Neural progenitor cell (in vitro differentiated cells): ENCODE results near the gene SIDT2. TPM values are rescaled to one million over a fixed set of nuclear protein-coding genes. Genes with fewer than 3 reads are reported as not detected.

Source experiments
- DNase-seq: peaks from one replicate; pipeline ENCODE4 v3.0.0-alpha.2; 2016; ENCODE audit warnings: low spot score
- H2AFZ ChIP-seq: fragments of 200-600 bp; sonication (generic); replicated peaks from 2 replicates; pipeline ENCODE4 v1.6.1; 2016; ENCODE audit warnings: antibody characterized with exemption
- H3F3A ChIP-seq: fragments of 200-600 bp; sonication (generic); 2 replicates; pipeline ENCODE4 v1.6.1; 2016; ENCODE audit warnings: antibody characterized with exemption, low read depth
- H3K27ac ChIP-seq: fragments of 200-600 bp; sonication (generic); 2 replicates; pipeline ENCODE4 v1.5.1; 2016; ENCODE audit warnings: mild to moderate bottlenecking
- H3K27me3 ChIP-seq: fragments of 200-600 bp; sonication (generic); 2 replicates; pipeline ENCODE4 v1.6.1; 2016; ENCODE audit warnings: mild to moderate bottlenecking, moderate library complexity
- H3K36me3 ChIP-seq: fragments of 200-600 bp; sonication (generic); 2 replicates; pipeline ENCODE4 v1.5.1; 2016
- H3K4me1 ChIP-seq: fragments of 200-600 bp; sonication (generic); 2 replicates; pipeline ENCODE4 v1.6.1; 2016; ENCODE audit warnings: mixed run types
- H3K4me2 ChIP-seq: fragments of 200-600 bp; sonication (generic); 2 replicates; pipeline ENCODE4 v1.6.1; 2016
- H3K4me3 ChIP-seq: fragments of 200-600 bp; sonication (generic); 2 replicates; pipeline ENCODE4 v1.5.1; 2016
- H3K79me2 ChIP-seq: fragments of 200-600 bp; sonication (generic); 2 replicates; pipeline ENCODE4 v1.6.1; 2016; ENCODE audit warnings: low read depth
- H3K9ac ChIP-seq: fragments of 200-600 bp; sonication (generic); 2 replicates; pipeline ENCODE4 v1.6.1; 2016
- H3K9me3 ChIP-seq: fragments of 200-600 bp; sonication (generic); 2 replicates; pipeline ENCODE4 v1.5.1; 2016; ENCODE audit warnings: low read depth
- H4K20me1 ChIP-seq: fragments of 200-600 bp; sonication (generic); 2 replicates; pipeline ENCODE4 v1.6.1; 2016; ENCODE audit warnings: low read depth
- H3K27ac Mint-ChIP-seq: 3 replicates; pipeline ENCODE4 v1.8.0; 2021; ENCODE audit warnings: mixed read lengths
- H3K27me3 Mint-ChIP-seq: 2 replicates; pipeline ENCODE4 v1.8.0; 2022; ENCODE audit warnings: low read depth, mild to moderate bottlenecking, inconsistent platforms, moderate library complexity, mixed read lengths; ENCODE audit not compliant: insufficient read depth
- H3K36me3 Mint-ChIP-seq: 3 replicates; pipeline ENCODE4 v1.8.0; 2021; ENCODE audit warnings: mixed read lengths
- H3K4me1 Mint-ChIP-seq: 3 replicates; pipeline ENCODE4 v1.8.0; 2021; ENCODE audit warnings: mixed read lengths
- H3K4me3 Mint-ChIP-seq: 3 replicates; pipeline ENCODE4 v1.8.0; 2021; ENCODE audit warnings: mild to moderate bottlenecking, moderate library complexity, mixed read lengths
- H3K9me3 Mint-ChIP-seq: 3 replicates; pipeline ENCODE4 v1.8.0; 2020; ENCODE audit warnings: mixed read lengths
- CTCF ChIP-seq: fragments of 200-600 bp; sonication (generic); IDR thresholded peaks from 2 replicates; pipeline ENCODE4 v1.5.1; 2017; ENCODE audit warnings: antibody characterized with exemption, mild to moderate bottlenecking
- EZH2 ChIP-seq: fragments of 200-600 bp; sonication (generic); IDR thresholded peaks from 2 replicates; pipeline ENCODE4 v1.6.1; 2017; ENCODE audit warnings: antibody characterized with exemption, mild to moderate bottlenecking, moderate library complexity
- EZH2phosphoT487 ChIP-seq: fragments of 200-600 bp; sonication (generic); IDR thresholded peaks from 2 replicates; pipeline ENCODE4 v1.6.1; 2017; ENCODE audit warnings: antibody characterized with exemption
- total RNA-seq: library from RNA; depleted of rRNA; stranded (reverse); fragments of >200 nt; gene quantifications from 2 replicates; pipeline ENCODE4 v1.2.3, GENCODE V29; 2015; ENCODE audit warnings: low replicate concordance

Gene SIDT2
- total RNA-seq, 1 donor from 2014 or later: 13.3 TPM

- Histone ChIP-seq H3K9ac (no peak overlapping the region), H3F3A (peaks cover 26% of the 10 kb centered on the region), H3K4me3 (peak overlapping the region; percentile 42), H3K36me3 (no peaks in the 10 kb centered on the region), H4K20me1 (no peaks in the 10 kb centered on the region), H3K27ac (no peak overlapping the region), H2AFZ (peak overlapping the region; percentile 45), H3K4me2 (peak overlapping the region; percentile 68), H3K79me2 (no peaks in the 10 kb centered on the region), H3K4me1 (peaks cover 27% of the 10 kb centered on the region), H3K27me3 (no peaks in the 10 kb centered on the region), H3K9me3 (no peaks in the 10 kb centered on the region)
- Mint-ChIP-seq H3K36me3 (peaks cover 10% of the 10 kb centered on the region), H3K4me3 (peak overlapping the region; percentile 78), H3K27ac (peak overlapping the region; percentile 91), H3K4me1 (peaks cover 35% of the 10 kb centered on the region), H3K9me3 (no peaks in the 10 kb centered on the region), H3K27me3 (peaks cover 2% of the 10 kb centered on the region)
- no peak for DNase-seq
- no peak for TF ChIP-seq EZH2phosphoT487
- no peak for TF ChIP-seq EZH2
- TF ChIP-seq CTCF: no peak
Observed at GRCh38 chr11:117198613-117199012, 20.1 kb downstream of the SIDT2 start.

- H3K4me2 ChIP-seq: peak within 1 kb of the TSS; percentile 68
- H2AFZ ChIP-seq: peak within 1 kb of the TSS; percentile 45
- peaks cover 26% of the 10 kb centered on the region for H3F3A ChIP-seq
- Mint-ChIP-seq H3K4me1 (peaks cover 39% of the 10 kb centered on the region), H3K4me3 (peak within 1 kb of the TSS; percentile 78), H3K27me3 (peaks cover 2% of the 10 kb centered on the region), H3K27ac (peak within 1 kb of the TSS; percentile 91), H3K36me3 (peaks cover 14% of the 10 kb centered on the region), H3K9me3 (no peaks in the 10 kb centered on the region)
- no peaks in the 10 kb centered on the region for H3K36me3 ChIP-seq
- peak; percentile 84 for DNase-seq
- H3K27me3 ChIP-seq: no peaks in the 10 kb centered on the region
- TF ChIP-seq EZH2: no peak
- TF ChIP-seq CTCF: no peak
- TF ChIP-seq EZH2phosphoT487: no peak
- no peaks in the 10 kb centered on the region for H4K20me1 ChIP-seq
- peak within 1 kb of the TSS; percentile 42 for H3K4me3 ChIP-seq
- H3K27ac ChIP-seq: peak within 1 kb of the TSS; percentile 2
- H3K4me1 ChIP-seq: peaks cover 27% of the 10 kb centered on the region
- no peaks in the 10 kb centered on the region for H3K9me3 ChIP-seq
- H3K79me2 ChIP-seq: no peaks in the 10 kb centered on the region
- H3K9ac ChIP-seq: no peak within 1 kb of the TSS
Observed at GRCh38 chr11:117199053-117199915, 20.7 kb downstream of the SIDT2 start, which contains the start of gene TAGLN. TAGLN (plus strand) TSS chr11:117199370; CDS start chr11:117203014, 3,644 bp downstream.

GRCh38 chr11:117199916-117200812, 21.6 kb downstream of the SIDT2 start:
- H3K9me3 ChIP-seq: no peaks in the 10 kb centered on the region
- Mint-ChIP-seq H3K27ac (peak overlapping the region; percentile 81), H3K4me1 (peaks cover 39% of the 10 kb centered on the region), H3K9me3 (no peaks in the 10 kb centered on the region), H3K4me3 (peak overlapping the region; percentile 78), H3K27me3 (peaks cover 2% of the 10 kb centered on the region), H3K36me3 (peaks cover 17% of the 10 kb centered on the region)
- H3K36me3 ChIP-seq: no peaks in the 10 kb centered on the region
- DNase-seq: no peak
- peak overlapping the region; percentile 45 for H2AFZ ChIP-seq
- TF ChIP-seq CTCF (no peak), EZH2phosphoT487 (no peak), EZH2 (no peak)
- H3K4me1 ChIP-seq: peaks cover 27% of the 10 kb centered on the region
- no peak overlapping the region for H3K27ac ChIP-seq
- H4K20me1 ChIP-seq: no peaks in the 10 kb centered on the region
- no peak overlapping the region for H3K4me3 ChIP-seq
- H3K79me2 ChIP-seq: no peaks in the 10 kb centered on the region
- H3K9ac ChIP-seq: no peak overlapping the region
- peaks cover 26% of the 10 kb centered on the region for H3F3A ChIP-seq
- H3K4me2 ChIP-seq: peak overlapping the region; percentile 68
- no peaks in the 10 kb centered on the region for H3K27me3 ChIP-seq
